ENCODE measurements around the gene IGLON5.

GRCh38 chr19:51320280-51320657 lies 8.8 kb downstream of the IGLON5 start:
- TF ChIP-seq CTCF (IDR thresholded peaks at IDR 0.05; ENCODE audit: low read depth, low read length) (no peak), EZH2phosphoT487 (IDR thresholded peaks at IDR 0.05; ENCODE audit: low read depth) (no peak)
